ENCODE results near the gene EPHB3.

Gene EPHB3

DNA sequence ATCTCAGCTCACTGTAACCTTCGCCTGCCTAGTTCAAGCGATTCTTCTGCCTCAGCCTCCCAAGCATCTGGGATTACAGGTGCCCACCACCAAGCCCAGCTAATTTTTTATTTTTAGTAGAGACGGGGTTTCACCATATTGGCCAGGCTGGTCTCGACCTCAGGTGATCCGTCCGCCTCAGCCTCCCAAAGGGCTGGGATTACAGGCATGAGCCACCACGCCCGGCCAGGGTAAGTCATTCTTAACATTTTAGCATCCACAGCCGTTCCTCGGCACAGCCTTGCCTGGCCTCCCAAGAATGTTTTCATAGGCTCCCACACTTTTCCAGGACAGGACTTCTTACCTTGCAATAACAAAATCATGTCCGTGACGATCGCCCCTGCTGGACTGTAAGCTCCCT lies 8.7 kb upstream of the EPHB3 start:
- H3K4me1 Mint-ChIP-seq: peaks cover 18% of the 10 kb centered on the region
- no peak overlapping the region for H3K27ac Mint-ChIP-seq
- peaks cover 26% of the 10 kb centered on the region for H3K27me3 Mint-ChIP-seq
- ATAC-seq: no peak
- no peaks in the 10 kb centered on the region for H3K9me3 Mint-ChIP-seq
- no peaks in the 10 kb centered on the region for H3K36me3 Mint-ChIP-seq (ENCODE audit: low read depth)
- H3K4me3 Mint-ChIP-seq: no peak overlapping the region
- DNase-seq: no peak

GRCh38 chr3:184553385-184553784 lies 8.2 kb upstream of the EPHB3 start:
- ATAC-seq: no peak
- Mint-ChIP-seq H3K4me1 (peaks cover 18% of the 10 kb centered on the region), H3K9me3 (no peaks in the 10 kb centered on the region), H3K27me3 (peaks cover 31% of the 10 kb centered on the region), H3K27ac (no peak overlapping the region), H3K36me3 (ENCODE audit: low read depth) (no peaks in the 10 kb centered on the region), H3K4me3 (no peak overlapping the region)
- DNase-seq: no peak

DNA sequence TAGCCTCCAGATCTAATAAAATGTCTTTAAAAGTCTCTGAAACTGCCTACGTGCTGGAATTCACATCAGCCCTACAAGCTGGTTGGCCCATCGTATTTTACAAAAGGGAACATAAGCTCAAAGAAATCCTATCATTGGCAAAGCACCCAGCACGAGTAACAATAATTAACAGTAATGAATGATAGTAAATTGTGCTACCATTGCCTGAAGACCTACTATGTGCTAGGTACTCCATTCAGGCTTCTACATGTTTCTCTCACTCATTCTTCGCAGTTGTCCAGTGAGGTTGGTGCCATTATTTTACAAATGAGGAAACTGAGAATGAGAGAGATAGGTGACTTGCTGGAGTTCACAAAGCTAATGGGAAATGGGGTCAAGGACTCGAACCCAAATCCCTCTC lies 7.1 kb upstream of the EPHB3 start:
- Mint-ChIP-seq H3K9me3 (no peaks in the 10 kb centered on the region), H3K27me3 (peaks cover 39% of the 10 kb centered on the region), H3K4me1 (peaks cover 18% of the 10 kb centered on the region), H3K4me3 (no peak overlapping the region), H3K27ac (no peak overlapping the region), H3K36me3 (ENCODE audit: low read depth) (no peaks in the 10 kb centered on the region)
- no peak for ATAC-seq
- no peak for DNase-seq

DNA sequence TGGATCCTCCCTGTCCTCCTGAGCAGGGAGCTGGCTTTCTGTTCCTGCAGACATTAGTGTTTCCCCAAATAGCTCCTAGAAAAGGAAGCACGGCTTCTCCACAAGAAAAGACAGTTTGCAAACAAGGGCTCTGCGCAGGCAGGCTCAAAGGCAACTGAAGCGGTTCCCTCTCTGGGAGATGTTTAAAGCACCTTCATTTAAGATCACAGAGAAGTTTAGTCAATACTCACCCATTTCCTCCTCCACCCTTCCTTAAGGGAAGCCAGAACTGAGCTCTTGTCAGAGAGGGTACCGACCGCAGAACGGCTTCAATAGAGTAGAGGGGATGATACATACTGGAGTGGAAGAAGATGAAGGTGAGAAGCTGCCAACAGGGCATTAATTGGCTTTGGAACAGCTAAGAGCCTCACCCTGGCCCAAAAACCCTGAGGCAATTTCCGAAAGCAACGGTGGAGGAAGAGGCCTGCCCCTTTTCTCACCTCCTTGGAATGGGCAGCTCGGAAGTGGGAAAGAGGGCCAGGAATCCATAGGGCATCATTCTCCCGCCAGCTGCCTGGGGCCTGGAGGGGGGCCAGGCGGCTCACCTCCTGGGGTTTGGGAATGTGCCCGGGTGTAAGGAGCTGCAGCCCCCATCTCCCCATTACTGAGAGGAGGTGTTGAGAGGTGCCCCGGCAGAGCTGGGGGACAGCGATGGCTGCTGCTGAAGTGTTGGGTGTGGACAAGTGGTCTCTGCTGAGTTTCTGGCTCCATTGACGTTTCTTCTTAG lies 4.8 kb upstream of the EPHB3 start:
- Mint-ChIP-seq H3K27me3 (peaks cover 54% of the 10 kb centered on the region), H3K4me1 (peaks cover 29% of the 10 kb centered on the region), H3K4me3 (no peak overlapping the region), H3K36me3 (ENCODE audit: low read depth) (no peaks in the 10 kb centered on the region), H3K27ac (no peak overlapping the region), H3K9me3 (no peaks in the 10 kb centered on the region)
- no peak for ATAC-seq
- no peak for DNase-seq

DNA sequence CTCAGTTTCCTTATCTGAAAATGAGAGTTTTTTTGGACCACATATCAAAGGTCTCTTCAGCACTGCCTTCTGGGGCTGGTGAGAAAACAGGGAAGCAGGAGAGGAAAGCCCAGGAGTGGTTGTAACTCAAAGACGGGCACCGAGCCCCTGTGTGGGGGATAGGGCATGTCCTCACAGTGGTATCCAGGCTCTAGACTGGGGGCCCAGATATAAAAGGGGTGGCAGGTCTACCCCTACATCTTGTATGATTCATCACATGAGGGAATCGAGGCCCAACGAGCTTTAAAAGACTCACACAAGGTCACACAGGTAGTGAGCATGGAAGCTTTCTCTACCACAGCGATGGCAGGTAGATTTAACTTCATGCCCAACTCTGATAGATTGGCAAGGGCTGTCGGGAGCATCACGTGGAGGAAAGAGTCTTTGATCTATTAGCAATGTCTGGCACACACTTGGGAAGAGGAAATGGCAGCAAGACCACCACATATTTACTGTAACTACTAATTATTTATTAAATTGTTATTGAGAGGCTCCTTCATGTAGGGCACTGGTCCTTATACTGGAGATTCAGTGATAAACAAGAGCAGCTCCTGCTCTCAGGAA lies 4.1 kb upstream of the EPHB3 start:
- Mint-ChIP-seq H3K9me3 (no peaks in the 10 kb centered on the region), H3K27ac (no peak overlapping the region), H3K4me1 (peaks cover 29% of the 10 kb centered on the region), H3K27me3 (peaks cover 49% of the 10 kb centered on the region), H3K4me3 (no peak overlapping the region), H3K36me3 (ENCODE audit: low read depth) (no peaks in the 10 kb centered on the region)
- no peak for DNase-seq
- no peak for ATAC-seq

DNA sequence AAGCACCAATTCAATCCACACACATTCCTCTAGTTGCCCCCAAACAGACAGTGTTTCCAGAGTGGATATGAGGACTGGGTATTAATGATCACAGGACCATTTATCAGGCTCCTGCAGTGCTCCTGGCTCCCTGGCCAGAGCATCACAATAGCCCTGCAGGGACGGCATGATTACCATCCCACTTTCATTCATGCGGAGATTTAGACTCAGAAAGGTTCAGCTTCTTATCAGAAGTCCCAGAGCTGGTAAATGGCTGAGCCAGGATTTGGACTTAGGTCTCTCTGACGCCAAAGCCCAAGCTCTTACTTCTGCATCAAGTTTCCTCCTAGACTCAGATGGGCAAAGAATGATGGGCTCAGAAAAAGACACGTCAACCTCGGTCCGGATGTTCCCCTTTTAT lies 2.9 kb upstream of the EPHB3 start:
- H3K36me3 Mint-ChIP-seq (ENCODE audit: low read depth): no peaks in the 10 kb centered on the region
- no peak overlapping the region for H3K4me3 Mint-ChIP-seq
- ATAC-seq (no peak), DNase-seq (no peak)
- H3K27me3 Mint-ChIP-seq: peaks cover 54% of the 10 kb centered on the region
- H3K4me1 Mint-ChIP-seq: peaks cover 32% of the 10 kb centered on the region
- no peak overlapping the region for H3K27ac Mint-ChIP-seq
- no peaks in the 10 kb centered on the region for H3K9me3 Mint-ChIP-seq

DNA sequence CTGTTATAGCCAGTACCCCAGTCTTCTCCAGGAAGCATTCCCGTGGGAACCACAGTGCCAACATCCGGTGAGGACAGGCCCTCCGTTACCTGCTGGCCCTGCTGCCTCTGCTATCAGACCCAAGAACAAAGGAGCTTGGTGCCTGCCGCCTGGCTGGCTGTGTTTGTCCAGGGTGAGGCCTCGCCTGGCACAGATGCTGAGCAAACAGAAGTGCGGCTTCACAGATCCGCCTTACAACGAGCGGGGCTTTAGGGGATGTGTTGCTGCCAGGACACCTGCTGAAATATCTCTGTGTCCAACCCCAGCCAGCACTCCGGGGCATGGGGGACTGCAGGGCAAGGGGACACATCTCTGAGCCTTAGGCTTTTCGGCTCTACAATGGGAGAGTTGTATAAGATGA lies 2.2 kb upstream of the EPHB3 start:
- no peak overlapping the region for H3K4me3 Mint-ChIP-seq
- no peaks in the 10 kb centered on the region for H3K9me3 Mint-ChIP-seq
- no peak for ATAC-seq
- peaks cover 56% of the 10 kb centered on the region for H3K27me3 Mint-ChIP-seq
- H3K36me3 Mint-ChIP-seq (ENCODE audit: low read depth): no peaks in the 10 kb centered on the region
- H3K27ac Mint-ChIP-seq: no peak overlapping the region
- no peak for DNase-seq
- H3K4me1 Mint-ChIP-seq: peaks cover 32% of the 10 kb centered on the region

GRCh38 chr3:184560531-184560930 lies 1.1 kb upstream of the EPHB3 start:
- no peak overlapping the region for H3K27ac Mint-ChIP-seq
- peaks cover 32% of the 10 kb centered on the region for H3K4me1 Mint-ChIP-seq
- no peaks in the 10 kb centered on the region for H3K9me3 Mint-ChIP-seq
- H3K27me3 Mint-ChIP-seq: peaks cover 64% of the 10 kb centered on the region
- H3K4me3 Mint-ChIP-seq: peak overlapping the region; percentile 55
- DNase-seq: no peak
- ATAC-seq: no peak
- no peaks in the 10 kb centered on the region for H3K36me3 Mint-ChIP-seq (ENCODE audit: low read depth)

DNA sequence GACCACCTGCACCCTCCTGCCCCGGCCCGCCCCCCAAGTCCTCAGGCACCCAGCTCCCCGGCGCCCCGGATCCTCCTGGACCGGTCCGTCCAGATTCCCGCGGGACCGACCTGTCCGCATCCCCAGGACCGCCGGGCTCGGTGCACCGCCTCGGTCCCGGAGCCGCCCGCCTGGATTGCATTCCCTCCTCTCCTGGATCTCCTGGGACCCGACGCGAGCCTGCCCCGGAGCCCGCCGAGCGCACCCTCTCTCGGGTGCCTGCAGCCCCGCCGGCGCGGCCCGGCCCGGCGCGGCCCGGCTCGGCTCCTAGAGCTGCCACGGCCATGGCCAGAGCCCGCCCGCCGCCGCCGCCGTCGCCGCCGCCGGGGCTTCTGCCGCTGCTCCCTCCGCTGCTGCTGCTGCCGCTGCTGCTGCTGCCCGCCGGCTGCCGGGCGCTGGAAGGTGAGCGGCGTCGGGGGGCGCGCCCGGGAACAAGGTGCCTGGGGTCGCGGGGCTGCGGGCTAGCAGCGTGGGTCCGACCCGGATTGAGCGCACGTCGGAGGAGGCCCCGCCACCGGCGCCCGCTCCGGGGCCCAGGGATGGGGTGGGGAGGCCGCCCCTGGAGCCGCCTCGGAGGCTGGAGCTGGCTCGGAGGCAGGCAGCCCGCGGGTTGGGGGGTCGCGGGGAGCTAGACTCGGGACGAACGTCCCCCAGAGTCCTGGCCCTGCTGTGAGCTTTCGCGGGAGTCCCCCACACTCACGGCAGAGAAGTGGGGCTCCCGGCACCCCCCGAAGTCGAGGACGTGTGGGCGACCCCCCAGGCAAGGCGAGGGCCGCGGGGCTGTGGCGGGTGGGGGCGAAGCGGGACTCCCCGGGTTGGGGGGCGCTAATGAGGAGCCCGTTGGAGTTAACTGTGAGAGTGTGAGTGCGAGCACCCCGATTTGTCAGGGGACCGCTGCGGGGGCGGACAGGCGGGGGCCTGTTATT lies 610 bp downstream of the EPHB3 start:
- DNase-seq (peak; percentile 15), ATAC-seq (no peak)
- Mint-ChIP-seq H3K27ac (no peak overlapping the region), H3K4me1 (peaks cover 18% of the 10 kb centered on the region), H3K27me3 (peaks cover 57% of the 10 kb centered on the region), H3K9me3 (no peaks in the 10 kb centered on the region), H3K36me3 (ENCODE audit: low read depth) (no peaks in the 10 kb centered on the region), H3K4me3 (peak overlapping the region; percentile 55)

GRCh38 chr3:184562878-184563560 lies 1.4 kb downstream of the EPHB3 start:
- Mint-ChIP-seq H3K4me1 (peaks cover 14% of the 10 kb centered on the region), H3K27me3 (peaks cover 58% of the 10 kb centered on the region), H3K27ac (no peak overlapping the region), H3K4me3 (no peak overlapping the region), H3K9me3 (no peaks in the 10 kb centered on the region), H3K36me3 (ENCODE audit: low read depth) (no peaks in the 10 kb centered on the region)
- DNase-seq (no peak), ATAC-seq (no peak)

GRCh38 chr3:184563561-184563925 lies 2.0 kb downstream of the EPHB3 start:
- ATAC-seq: no peak
- Mint-ChIP-seq H3K9me3 (no peaks in the 10 kb centered on the region), H3K27ac (no peak overlapping the region), H3K36me3 (ENCODE audit: low read depth) (no peaks in the 10 kb centered on the region), H3K27me3 (peaks cover 56% of the 10 kb centered on the region), H3K4me1 (peaks cover 14% of the 10 kb centered on the region), H3K4me3 (no peak overlapping the region)
- DNase-seq: no peak

- H3K4me3 Mint-ChIP-seq: no peak overlapping the region
- H3K9me3 Mint-ChIP-seq: no peaks in the 10 kb centered on the region
- DNase-seq (no peak), ATAC-seq (no peak)
- H3K36me3 Mint-ChIP-seq (ENCODE audit: low read depth): no peaks in the 10 kb centered on the region
- H3K4me1 Mint-ChIP-seq: peaks cover 14% of the 10 kb centered on the region
- H3K27ac Mint-ChIP-seq: no peak overlapping the region
- H3K27me3 Mint-ChIP-seq: peaks cover 51% of the 10 kb centered on the region
Measured at GRCh38 chr3:184563941-184564684, 2.5 kb downstream of the EPHB3 start.

GRCh38 chr3:184564685-184565385 lies 3.2 kb downstream of the EPHB3 start:
- peaks cover 14% of the 10 kb centered on the region for H3K4me1 Mint-ChIP-seq
- no peak overlapping the region for H3K27ac Mint-ChIP-seq
- no peak for DNase-seq
- no peak for ATAC-seq
- peaks cover 57% of the 10 kb centered on the region for H3K27me3 Mint-ChIP-seq
- no peaks in the 10 kb centered on the region for H3K36me3 Mint-ChIP-seq (ENCODE audit: low read depth)
- H3K4me3 Mint-ChIP-seq: no peak overlapping the region
- no peaks in the 10 kb centered on the region for H3K9me3 Mint-ChIP-seq
